Kidney (tissue), 14 donors: ENCODE measurements around the gene C14orf132. TPM values are rescaled to one million over a fixed set of nuclear protein-coding genes. Genes with fewer than 3 reads are reported as not detected.

ENCODE experiments used
- DNase-seq, 5 donors: peaks; one replicate each; pipeline ENCODE4 v3.0.0-alpha.2; 2013 to 2020
- FAIRE-seq: peaks from 2 replicates; lab custom pipeline; 2012; peaks lifted over from hg19 to GRCh38; lab: Jason Lieb, UNC
- H3K27ac ChIP-seq, 2 donors: one replicate each; pipeline ENCODE4 v1.7.0; 2013; ENCODE audit warnings: low read depth in 2 of 2, low read length in 2 of 2, inconsistent platforms in 1 of 2
- H3K27me3 ChIP-seq: one replicate; pipeline ENCODE4 v1.7.1; 2013; ENCODE audit warnings: low read length, inconsistent platforms; ENCODE audit not compliant: control insufficient read depth, insufficient read depth
- H3K36me3 ChIP-seq, 3 donors: one replicate each; pipeline versions ENCODE4 v1.7.0 to v1.7.1; 2013; ENCODE audit warnings: low read length in 3 of 3, control low read depth in 1 of 3, inconsistent platforms in 1 of 3; ENCODE audit not compliant: insufficient read depth in 3 of 3, control insufficient read depth in 2 of 3
- H3K4me1 ChIP-seq, 3 donors: one replicate each; pipeline versions ENCODE4 v1.7.0 to v1.7.1; 2013; ENCODE audit warnings: low read length in 3 of 3, inconsistent platforms in 1 of 3, low read depth in 1 of 3; ENCODE audit not compliant: control insufficient read depth in 2 of 3, insufficient read depth in 2 of 3
- H3K4me3 ChIP-seq, 3 donors: one replicate each; pipeline versions ENCODE4 v1.7.0 to v1.8.1; 2013; ENCODE audit warnings: low read length in 3 of 3, control low read depth in 1 of 3, inconsistent platforms in 1 of 3
- H3K9ac ChIP-seq, 3 donors: one replicate each; pipeline versions ENCODE4 v1.7.0 to v1.7.1; 2013; ENCODE audit warnings: low read length in 3 of 3, control low read depth in 1 of 3, inconsistent platforms in 1 of 3
- H3K9me3 ChIP-seq, 3 donors: one replicate each; pipeline versions ENCODE4 v1.7.0 to v1.7.1; 2013; ENCODE audit warnings: low read length in 3 of 3, control low read depth in 1 of 3, inconsistent platforms in 1 of 3; ENCODE audit not compliant: control insufficient read depth in 2 of 3, insufficient read depth in 1 of 3
- CTCF ChIP-seq: IDR thresholded peaks from 3 replicates; pipeline ENCODE4 v1.5.1; 2012; ENCODE audit warnings: mild to moderate bottlenecking, moderate library complexity, borderline replicate concordance; ENCODE audit not compliant: insufficient read depth; ENCODE audit errors: extremely low read depth
- intact Hi-C: fragments of 100-400 bp; cut with DNase I; formaldehyde crosslinking; loops from one replicate; pipeline ENCODE4 v1.11.1; 2022
- polyA plus RNA-seq: library from polyadenylated mRNA; stranded (reverse); fragments of 350-450 nt; fragmentation: Illumina TruSeq; extraction: RNeasy Lipid Tissue Mini Kit (QIAGEN cat#74804); gene quantifications from one replicate; pipeline ENCODE4 v1.2.3, GENCODE V29; 2014; ENCODE audit warnings: low read depth, low replicate concordance; ENCODE audit not compliant: insufficient read depth
- total RNA-seq: library from RNA; stranded (reverse); fragmentation: NEBNext Ultra II Directional; extraction: Animal tissue kit (Norgen Biotek cat#: 25700); gene quantifications from one replicate; pipeline ENCODE4 v1.2.1, GENCODE V29; 2021
- donor health status: control.
- donor health status: control.
- donor health status: control.
- donor health status: control.
- donor health status: control.
- donor health status: DM: yes; HTN: yes; CAD: no.
- donor health status: Normal renal cell carcinoma (clear cell type).

The C14orf132 gene
- total and polyA plus RNA-seq, 2 donors from 2014 or later, result 6.0 to 17.5 TPM

- Histone ChIP-seq H3K36me3 (no peaks in the 10 kb centered on the region), H3K4me1 (no peaks in the 10 kb centered on the region), H3K4me3 (no peak overlapping the region), H3K9ac (no peak overlapping the region), H3K9me3 (no peaks in the 10 kb centered on the region), H3K27me3 (no peaks in the 10 kb centered on the region), H3K27ac (no peak overlapping the region)
- DNase-seq (no peak), FAIRE-seq (no peak)
- no peak for TF ChIP-seq CTCF
- intact Hi-C loops, result no loop called here
These were observed 16.8 kb downstream of the C14orf132 start for GRCh38 chr14:96055753-96056508.

- H3K27ac ChIP-seq, result no peak overlapping the region
- DNase-seq, result no peak
- FAIRE-seq, result no peak
- no peak overlapping the region for H3K4me3 ChIP-seq
- H3K27me3 ChIP-seq, result no peaks in the 10 kb centered on the region
- no peaks in the 10 kb centered on the region for H3K4me1 ChIP-seq
- intact Hi-C loops, result no loop called here
- no peaks in the 10 kb centered on the region for H3K36me3 ChIP-seq
- TF ChIP-seq CTCF, result no peak
- H3K9me3 ChIP-seq, result no peaks in the 10 kb centered on the region
- no peak overlapping the region for H3K9ac ChIP-seq
These were observed 17.6 kb downstream of the C14orf132 start for GRCh38 chr14:96056509-96057422.

GRCh38 chr14:96057738-96058137, 18.6 kb downstream of the C14orf132 start:
- no peak for DNase-seq
- FAIRE-seq, result no peak

More at GRCh38 chr14:96057738-96058137, 18.6 kb downstream of the C14orf132 start:
- Histone ChIP-seq H3K4me3 (no peak overlapping the region), H3K9me3 (no peaks in the 10 kb centered on the region), H3K27me3 (no peaks in the 10 kb centered on the region), H3K36me3 (no peaks in the 10 kb centered on the region), H3K9ac (no peak overlapping the region), H3K27ac (no peak overlapping the region), H3K4me1 (no peaks in the 10 kb centered on the region)
- intact Hi-C loops, result no loop called here
- TF ChIP-seq CTCF, result no peak
